ENCODE results near the gene INPP5E. TPM values are rescaled to one million over a fixed set of nuclear protein-coding genes. Genes with fewer than 3 reads are reported as not detected.

INPP5E gene, protein sequence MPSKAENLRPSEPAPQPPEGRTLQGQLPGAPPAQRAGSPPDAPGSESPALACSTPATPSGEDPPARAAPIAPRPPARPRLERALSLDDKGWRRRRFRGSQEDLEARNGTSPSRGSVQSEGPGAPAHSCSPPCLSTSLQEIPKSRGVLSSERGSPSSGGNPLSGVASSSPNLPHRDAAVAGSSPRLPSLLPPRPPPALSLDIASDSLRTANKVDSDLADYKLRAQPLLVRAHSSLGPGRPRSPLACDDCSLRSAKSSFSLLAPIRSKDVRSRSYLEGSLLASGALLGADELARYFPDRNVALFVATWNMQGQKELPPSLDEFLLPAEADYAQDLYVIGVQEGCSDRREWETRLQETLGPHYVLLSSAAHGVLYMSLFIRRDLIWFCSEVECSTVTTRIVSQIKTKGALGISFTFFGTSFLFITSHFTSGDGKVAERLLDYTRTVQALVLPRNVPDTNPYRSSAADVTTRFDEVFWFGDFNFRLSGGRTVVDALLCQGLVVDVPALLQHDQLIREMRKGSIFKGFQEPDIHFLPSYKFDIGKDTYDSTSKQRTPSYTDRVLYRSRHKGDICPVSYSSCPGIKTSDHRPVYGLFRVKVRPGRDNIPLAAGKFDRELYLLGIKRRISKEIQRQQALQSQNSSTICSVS
- 16.3 and 17.7 TPM in 2 replicates for total RNA-seq

GRCh38 chr9:136439481-136440408 lies at the start of gene INPP5E:
TSS of gene INPP5E (minus strand) at chr9:136439845. CDS start at chr9:136439419, 426 bp downstream.

DNA sequence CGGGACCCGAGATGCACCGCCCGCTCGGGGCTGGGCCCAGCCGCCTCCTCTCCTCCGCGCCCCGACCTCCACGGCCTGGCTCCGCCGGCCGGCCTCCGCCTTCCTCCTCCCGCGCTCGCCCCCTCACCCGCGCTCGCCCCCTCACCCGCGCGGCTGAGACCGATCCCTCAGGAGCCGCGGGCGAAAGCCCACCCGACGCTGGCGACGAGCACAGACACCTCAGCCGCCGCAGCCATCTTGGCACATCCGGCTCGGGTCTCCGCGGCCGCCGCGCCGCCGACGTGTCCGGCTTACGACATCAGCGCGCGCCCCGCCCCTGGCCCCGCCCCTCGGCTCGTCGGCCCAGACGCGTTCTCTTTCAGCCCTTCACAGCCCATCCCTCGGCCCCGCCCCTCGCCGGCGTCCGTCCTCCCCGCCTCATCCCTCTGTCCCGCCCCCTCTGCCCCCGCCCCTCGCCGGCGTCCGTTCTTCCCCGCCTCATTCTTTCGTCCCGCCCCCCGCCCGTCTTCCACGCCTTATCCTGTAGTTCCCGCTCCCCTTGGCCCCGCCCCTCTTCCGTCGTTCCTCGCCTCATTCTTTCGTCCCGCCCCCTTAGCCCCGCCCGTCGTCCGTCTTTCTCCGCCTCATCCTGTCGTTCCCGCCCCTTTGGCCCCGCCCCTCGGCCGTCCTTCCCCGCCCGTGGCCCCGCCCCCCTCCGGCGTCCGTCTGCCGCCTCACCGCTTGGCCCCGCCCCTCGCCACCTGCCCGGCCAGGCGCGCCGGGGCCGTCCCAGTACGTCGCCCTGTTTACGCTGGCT lies 43.3 kb upstream of the INPP5E start, which contains the start of gene SEC16A:
TSS of gene SEC16A (minus strand) at position 248 of the 796 bp plus-strand sequence. CDS start 5,425 bp downstream, outside the sequence.

GRCh38 chr9:136410500-136411287 lies 29.0 kb downstream of the INPP5E start, which contains the start of the genes ENTR1 and PMPCA:
TSS of gene ENTR1 (minus strand) at chr9:136410614. CDS start at chr9:136410397, 217 bp downstream.
TSS of gene PMPCA (plus strand) at chr9:136410658. CDS start at chr9:136410669, 11 bp downstream.

DNA sequence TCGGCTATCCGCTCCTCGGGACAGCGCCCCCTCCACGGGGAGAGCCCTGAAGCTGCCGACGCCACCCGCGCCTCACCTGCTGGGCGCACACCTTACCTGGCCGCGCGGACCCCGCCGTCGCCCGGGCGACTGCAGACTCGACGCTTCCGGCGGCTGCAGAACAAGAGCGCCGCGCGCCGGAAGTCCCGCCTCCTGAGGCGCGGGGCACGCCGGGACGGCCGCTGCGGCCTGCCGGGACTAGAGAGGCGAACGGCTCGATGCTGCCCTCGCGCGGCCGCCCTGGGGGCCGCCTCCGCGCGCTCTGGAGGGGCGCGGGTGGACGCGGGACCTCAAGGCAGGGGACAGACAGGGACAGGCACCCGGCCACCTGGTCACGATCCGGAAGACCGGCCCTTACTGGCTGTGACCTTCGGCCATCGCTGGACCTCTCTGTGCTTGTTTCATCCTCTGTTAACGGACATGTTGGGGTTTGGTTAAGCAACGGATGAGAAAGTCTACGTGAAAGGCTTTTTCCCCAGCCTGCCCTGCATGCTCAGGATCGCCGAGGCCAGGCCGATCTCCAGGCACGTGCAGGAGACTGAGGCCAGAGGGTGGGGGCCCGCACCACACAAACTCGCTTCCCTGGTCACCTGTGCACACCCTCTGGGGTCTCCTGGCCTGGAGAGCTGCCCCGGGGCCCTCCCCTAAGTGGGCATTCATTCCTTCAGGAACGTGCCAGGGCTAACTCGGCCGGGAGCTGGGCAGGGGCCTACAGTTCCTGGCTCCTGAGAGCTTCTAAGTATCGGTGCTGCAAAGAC lies 39.4 kb downstream of the INPP5E start, which contains the start of gene SNAPC4:
TSS of gene SNAPC4 (minus strand) at position 133 of the 797 bp plus-strand sequence. CDS start 1,742 bp downstream, outside the sequence.

Other genes with a start within 250 kb of the INPP5E start
- not detected in 2 replicates for gene LHX3, start 234.7 kb downstream of the INPP5E start, total RNA-seq
- 15.5 and 16.2 TPM in 2 replicates for gene QSOX2, start 194.0 kb downstream of the INPP5E start, total RNA-seq
- gene CCDC187, start 135.8 kb downstream of the INPP5E start, total RNA-seq, result not detected in 2 replicates
- 17.9 and 19.1 TPM in 2 replicates for gene GPSM1, start 112.3 kb downstream of the INPP5E start, total RNA-seq
- gene DNLZ, start 76.1 kb downstream of the INPP5E start, total RNA-seq, result 33.9 and 44.2 TPM in 2 replicates
- gene CARD9, start 66.2 kb downstream of the INPP5E start, total RNA-seq, result under 0.01 and 0.60 TPM in 2 replicates
- 7.4 and 7.9 TPM in 2 replicates for gene SNAPC4, start 39.7 kb downstream of the INPP5E start, total RNA-seq
- gene ENTR1, start 29.2 kb downstream of the INPP5E start, total RNA-seq, result 43.9 and 44.0 TPM in 2 replicates
- gene PMPCA, start 29.2 kb downstream of the INPP5E start, total RNA-seq, result 60.2 and 62.0 TPM in 2 replicates
- 36.9 and 37.8 TPM in 2 replicates for gene SEC16A, start 43.2 kb upstream of the INPP5E start, total RNA-seq
- gene NOTCH1, start 106.2 kb upstream of the INPP5E start, total RNA-seq, result 70.4 and 79.5 TPM in 2 replicates
- gene EGFL7, start 223.1 kb upstream of the INPP5E start, total RNA-seq, result 902 and 1,153 TPM in 2 replicates
- gene AGPAT2, start 247.6 kb upstream of the INPP5E start, total RNA-seq, result 37.3 and 38.2 TPM in 2 replicates

All from mammary microvascular endothelial cell (primary cell).